GM19395 (cell line): Measurements from ENCODE around the gene HMGXB3.
A peak's percentile ranks its signal among the peaks of the same experiment; 100 is the strongest.
"Not testable (repeated sequence)": the region's sequence is repeated elsewhere in the genome, so short reads cannot be mapped to it uniquely, and the experiment has no call there.

Experiments
- ATAC-seq: cut with Tn5 transposase; IDR thresholded peaks from one replicate; pipeline ENCODE4 v1.9.1; 2021; ENCODE audit warnings: mild to moderate bottlenecking, moderate library complexity; ENCODE audit not compliant: unreplicated experiment

HMGXB3 gene

GRCh38 chr5:150021491-150022157 is 21.1 kb downstream of the HMGXB3 start:
- no peak for ATAC-seq

GRCh38 chr5:150022158-150022531 is 21.6 kb downstream of the HMGXB3 start:
- ATAC-seq: no peak

GRCh38 chr5:150022681-150023080 is 22.1 kb downstream of the HMGXB3 start:
- ATAC-seq: no peak

GRCh38 chr5:150023136-150023535 is 22.6 kb downstream of the HMGXB3 start:
- ATAC-seq: no peak

- no peak for ATAC-seq
These were observed 23.9 kb downstream of the HMGXB3 start for GRCh38 chr5:150024346-150024984.

GRCh38 chr5:150026682-150027172 is 26.2 kb downstream of the HMGXB3 start:
- no peak for ATAC-seq

GRCh38 chr5:150028047-150028446 is 27.5 kb downstream of the HMGXB3 start:
- not testable (repeated sequence) for ATAC-seq

GRCh38 chr5:150033334-150033733 is 32.8 kb downstream of the HMGXB3 start:
- ATAC-seq: no peak

- no peak for ATAC-seq
These were observed 34.1 kb downstream of the HMGXB3 start for GRCh38 chr5:150034662-150035061.

- peak; percentile 92 for ATAC-seq
These were observed 34.8 kb downstream of the HMGXB3 start for GRCh38 chr5:150035139-150035895.

GRCh38 chr5:150036513-150036912 is 36.0 kb downstream of the HMGXB3 start:
- no peak for ATAC-seq

- no peak for ATAC-seq
These were observed 38.0 kb downstream of the HMGXB3 start for GRCh38 chr5:150038547-150038946.

- ATAC-seq: no peak
These were observed 41.9 kb downstream of the HMGXB3 start for GRCh38 chr5:150042459-150042858.

GRCh38 chr5:150043657-150044328 is 43.3 kb downstream of the HMGXB3 start:
- ATAC-seq: no peak

GRCh38 chr5:150044329-150044681 is 43.8 kb downstream of the HMGXB3 start:
- ATAC-seq: no peak

- no peak for ATAC-seq
These were observed 44.2 kb downstream of the HMGXB3 start for GRCh38 chr5:150044712-150045111.

- ATAC-seq: no peak
These were observed 45.0 kb downstream of the HMGXB3 start for GRCh38 chr5:150045549-150045948.

GRCh38 chr5:150046031-150046430 is 45.5 kb downstream of the HMGXB3 start:
- ATAC-seq: no peak

- not testable (repeated sequence) for ATAC-seq
These were observed 49.8 kb downstream of the HMGXB3 start for GRCh38 chr5:150050172-150050811.

- no peak for ATAC-seq
These were observed 51.2 kb downstream of the HMGXB3 start for GRCh38 chr5:150051657-150052195.
